HepG2 (cell line): ENCODE results near the gene KCNQ2.

Experiments used
- CEBPB ChIP-seq: IDR thresholded peaks from 2 replicates; pipeline ENCODE4 v1.6.1; 2011; ENCODE audit warnings: low read depth, low read length, improper control_type of control experiment, borderline replicate concordance
- EP300 ChIP-seq, 3 experiments: sonication (generic) in 1 of 3; formaldehyde crosslinking in 1 of 3; IDR thresholded peaks; 2 replicates each; pipeline versions ENCODE4 v1.5.1 to v1.6.1; 2011 to 2020; ENCODE audit warnings: low read depth in 2 of 3, low read length in 2 of 3, borderline replicate concordance in 1 of 3, improper control_type of control experiment in 1 of 3, mild to moderate bottlenecking in 1 of 3, missing genetic modification reagents in 1 of 3, moderate library complexity in 1 of 3
- NFE2L1 ChIP-seq: sonication (generic); formaldehyde crosslinking; IDR thresholded peaks from 2 replicates; pipeline ENCODE4 v1.4.0; 2020; ENCODE audit warnings: missing genetic modification reagents, mild to moderate bottlenecking, borderline replicate concordance
- NR3C1 ChIP-seq: sonication (generic); formaldehyde crosslinking; IDR thresholded peaks from 2 replicates; pipeline ENCODE4 v1.4.0; 2020; ENCODE audit warnings: missing genetic modification reagents
- PAWR ChIP-seq: sonication (generic); formaldehyde crosslinking; IDR thresholded peaks from 2 replicates; pipeline ENCODE4 v1.4.0; 2020; ENCODE audit warnings: missing genetic modification reagents, mild to moderate bottlenecking, borderline replicate concordance
- SIN3A ChIP-seq: IDR thresholded peaks from 2 replicates; pipeline ENCODE4 v1.6.1; 2011; ENCODE audit warnings: low read depth, mild to moderate bottlenecking, control low read depth, low read length, borderline replicate concordance
- ZBTB38 ChIP-seq: sonication (generic); formaldehyde crosslinking; IDR thresholded peaks from 2 replicates; pipeline ENCODE4 v1.5.1; 2020; ENCODE audit warnings: mild to moderate bottlenecking, missing genetic modification reagents
- ZNF232 ChIP-seq: sonication (generic); formaldehyde crosslinking; IDR thresholded peaks from 2 replicates; pipeline ENCODE4 v1.4.0; 2020; ENCODE audit warnings: missing genetic modification reagents, borderline replicate concordance
- ZNF430 ChIP-seq: sonication (generic); formaldehyde crosslinking; IDR thresholded peaks from 2 replicates; pipeline ENCODE4 v1.9.0; 2021; ENCODE audit warnings: mild to moderate bottlenecking, missing genetic modification reagents
- ZNF512 ChIP-seq: sonication (generic); formaldehyde crosslinking; IDR thresholded peaks from 2 replicates; pipeline ENCODE4 v1.4.0; 2020; ENCODE audit warnings: mild to moderate bottlenecking, missing genetic modification reagents
- TF ChIP-seq, protein P1 (sequence below): sonication (generic); formaldehyde crosslinking; IDR thresholded peaks from 2 replicates; pipeline ENCODE4 v1.4.0; 2020; ENCODE audit warnings: missing genetic modification reagents
- TF ChIP-seq, protein P2 (sequence below), 2 experiments: sonication (generic) in 1 of 2; formaldehyde crosslinking in 1 of 2; IDR thresholded peaks; 2 replicates each; pipeline versions ENCODE4 v1.4.0 to v1.6.1; 2016 to 2020; ENCODE audit warnings: borderline replicate concordance in 1 of 2, low read depth in 1 of 2, mild to moderate bottlenecking in 1 of 2, missing genetic modification reagents in 1 of 2
- TF ChIP-seq, protein P3 (sequence below): sonication (generic); formaldehyde crosslinking; IDR thresholded peaks from 2 replicates; pipeline ENCODE4 v1.5.0; 2020; ENCODE audit warnings: mild to moderate bottlenecking, missing genetic modification reagents, moderate library complexity
- TF ChIP-seq, protein P4 (sequence below): sonication (generic); formaldehyde crosslinking; conservative IDR thresholded peaks from 2 replicates; pipeline ENCODE4 v1.4.0; 2020; ENCODE audit warnings: missing genetic modification reagents

DNA sequence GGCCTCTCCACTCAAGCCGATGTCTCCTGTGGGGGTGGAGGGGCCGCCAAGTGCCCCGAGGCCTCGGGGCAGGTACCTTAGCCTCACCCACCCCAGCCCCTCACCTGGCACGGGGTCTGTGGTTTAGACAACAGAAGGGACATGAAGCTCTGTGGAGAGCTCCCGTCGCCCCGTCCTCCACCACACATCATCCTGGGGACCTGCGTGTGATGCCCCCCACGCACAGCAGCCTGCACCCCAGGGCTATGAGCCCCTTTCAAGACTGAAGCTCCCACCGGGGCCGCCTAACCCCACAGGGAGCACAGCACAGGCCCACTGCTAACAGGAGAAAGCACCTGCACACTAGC is 8.2 kb downstream of the KCNQ2 start:
- TF ChIP-seq ZNF430 (no peak), PAWR (CRISPR knock-in tag) (no peak), SIN3A (no peak), EP300 (IDR thresholded peaks at IDR 0.05; ENCODE audit: low read depth in 2 of 2, low read length in 2 of 2) (no peak), EP300 (CRISPR knock-in tag; IDR thresholded peaks at IDR 0.05; ENCODE audit: borderline replicate concordance) (no peak), ZBTB38 (CRISPR knock-in tag) (no peak), ZNF512 (CRISPR knock-in tag) (no peak), NR3C1 (CRISPR knock-in tag) (no peak), NFE2L1 (no peak), CEBPB (no peak), ZNF232 (CRISPR knock-in tag) (no peak)
- TF ChIP-seq, protein P1, sequence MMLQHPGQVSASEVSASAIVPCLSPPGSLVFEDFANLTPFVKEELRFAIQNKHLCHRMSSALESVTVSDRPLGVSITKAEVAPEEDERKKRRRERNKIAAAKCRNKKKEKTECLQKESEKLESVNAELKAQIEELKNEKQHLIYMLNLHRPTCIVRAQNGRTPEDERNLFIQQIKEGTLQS (CRISPR knock-in tag): no peak
- TF ChIP-seq, protein P2, sequence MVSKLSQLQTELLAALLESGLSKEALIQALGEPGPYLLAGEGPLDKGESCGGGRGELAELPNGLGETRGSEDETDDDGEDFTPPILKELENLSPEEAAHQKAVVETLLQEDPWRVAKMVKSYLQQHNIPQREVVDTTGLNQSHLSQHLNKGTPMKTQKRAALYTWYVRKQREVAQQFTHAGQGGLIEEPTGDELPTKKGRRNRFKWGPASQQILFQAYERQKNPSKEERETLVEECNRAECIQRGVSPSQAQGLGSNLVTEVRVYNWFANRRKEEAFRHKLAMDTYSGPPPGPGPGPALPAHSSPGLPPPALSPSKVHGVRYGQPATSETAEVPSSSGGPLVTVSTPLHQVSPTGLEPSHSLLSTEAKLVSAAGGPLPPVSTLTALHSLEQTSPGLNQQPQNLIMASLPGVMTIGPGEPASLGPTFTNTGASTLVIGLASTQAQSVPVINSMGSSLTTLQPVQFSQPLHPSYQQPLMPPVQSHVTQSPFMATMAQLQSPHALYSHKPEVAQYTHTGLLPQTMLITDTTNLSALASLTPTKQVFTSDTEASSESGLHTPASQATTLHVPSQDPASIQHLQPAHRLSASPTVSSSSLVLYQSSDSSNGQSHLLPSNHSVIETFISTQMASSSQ (IDR thresholded peaks at IDR 0.05; ENCODE audit: low read depth): no peak
- TF ChIP-seq, protein P2 (CRISPR knock-in tag; IDR thresholded peaks at IDR 0.05; ENCODE audit: borderline replicate concordance): no peak
- TF ChIP-seq, protein P3, sequence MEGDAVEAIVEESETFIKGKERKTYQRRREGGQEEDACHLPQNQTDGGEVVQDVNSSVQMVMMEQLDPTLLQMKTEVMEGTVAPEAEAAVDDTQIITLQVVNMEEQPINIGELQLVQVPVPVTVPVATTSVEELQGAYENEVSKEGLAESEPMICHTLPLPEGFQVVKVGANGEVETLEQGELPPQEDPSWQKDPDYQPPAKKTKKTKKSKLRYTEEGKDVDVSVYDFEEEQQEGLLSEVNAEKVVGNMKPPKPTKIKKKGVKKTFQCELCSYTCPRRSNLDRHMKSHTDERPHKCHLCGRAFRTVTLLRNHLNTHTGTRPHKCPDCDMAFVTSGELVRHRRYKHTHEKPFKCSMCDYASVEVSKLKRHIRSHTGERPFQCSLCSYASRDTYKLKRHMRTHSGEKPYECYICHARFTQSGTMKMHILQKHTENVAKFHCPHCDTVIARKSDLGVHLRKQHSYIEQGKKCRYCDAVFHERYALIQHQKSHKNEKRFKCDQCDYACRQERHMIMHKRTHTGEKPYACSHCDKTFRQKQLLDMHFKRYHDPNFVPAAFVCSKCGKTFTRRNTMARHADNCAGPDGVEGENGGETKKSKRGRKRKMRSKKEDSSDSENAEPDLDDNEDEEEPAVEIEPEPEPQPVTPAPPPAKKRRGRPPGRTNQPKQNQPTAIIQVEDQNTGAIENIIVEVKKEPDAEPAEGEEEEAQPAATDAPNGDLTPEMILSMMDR (CRISPR knock-in tag): no peak
- TF ChIP-seq, protein P4, sequence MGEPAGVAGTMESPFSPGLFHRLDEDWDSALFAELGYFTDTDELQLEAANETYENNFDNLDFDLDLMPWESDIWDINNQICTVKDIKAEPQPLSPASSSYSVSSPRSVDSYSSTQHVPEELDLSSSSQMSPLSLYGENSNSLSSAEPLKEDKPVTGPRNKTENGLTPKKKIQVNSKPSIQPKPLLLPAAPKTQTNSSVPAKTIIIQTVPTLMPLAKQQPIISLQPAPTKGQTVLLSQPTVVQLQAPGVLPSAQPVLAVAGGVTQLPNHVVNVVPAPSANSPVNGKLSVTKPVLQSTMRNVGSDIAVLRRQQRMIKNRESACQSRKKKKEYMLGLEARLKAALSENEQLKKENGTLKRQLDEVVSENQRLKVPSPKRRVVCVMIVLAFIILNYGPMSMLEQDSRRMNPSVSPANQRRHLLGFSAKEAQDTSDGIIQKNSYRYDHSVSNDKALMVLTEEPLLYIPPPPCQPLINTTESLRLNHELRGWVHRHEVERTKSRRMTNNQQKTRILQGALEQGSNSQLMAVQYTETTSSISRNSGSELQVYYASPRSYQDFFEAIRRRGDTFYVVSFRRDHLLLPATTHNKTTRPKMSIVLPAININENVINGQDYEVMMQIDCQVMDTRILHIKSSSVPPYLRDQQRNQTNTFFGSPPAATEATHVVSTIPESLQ: no peak
